Mesodermal cell (in vitro differentiated cells): ENCODE data around the gene ABL1.

ENCODE experiments used
- H3K27ac ChIP-seq: 2 replicates; pipeline ENCODE4 v1.7.0; 2013; ENCODE audit warnings: mild to moderate bottlenecking, low read depth, low read length, moderate library complexity; ENCODE audit not compliant: severe bottlenecking
- H3K36me3 ChIP-seq: 2 replicates; pipeline ENCODE4 v1.7.1; 2013; ENCODE audit warnings: mild to moderate bottlenecking, low read length, moderate library complexity; ENCODE audit not compliant: control insufficient read depth, insufficient read depth
- H3K4me1 ChIP-seq: one replicate; pipeline ENCODE4 v1.7.1; 2013; ENCODE audit warnings: mild to moderate bottlenecking, low read length; ENCODE audit not compliant: insufficient read depth, control insufficient read depth, poor library complexity, severe bottlenecking
- H3K4me3 ChIP-seq: 2 replicates; pipeline ENCODE4 v1.7.0; 2013; ENCODE audit warnings: low read length, control low read depth, mild to moderate bottlenecking; ENCODE audit not compliant: insufficient read depth, poor library complexity, severe bottlenecking; ENCODE audit errors: extremely low read depth
- H3K9me3 ChIP-seq: 2 replicates; pipeline ENCODE4 v1.7.1; 2013; ENCODE audit warnings: mild to moderate bottlenecking, low read length, moderate library complexity; ENCODE audit not compliant: control insufficient read depth
- WGBS, 2 experiments: methylation state at CpG; one replicate each; pipeline ENCODE4 v1.1.5; 2013; ENCODE audit warnings: missing lambda C conversion rate in 2 of 2; ENCODE audit not compliant: insufficient coverage in 2 of 2; 5-methylcytosine and 5-hydroxymethylcytosine counted together

The ABL1 gene

DNA sequence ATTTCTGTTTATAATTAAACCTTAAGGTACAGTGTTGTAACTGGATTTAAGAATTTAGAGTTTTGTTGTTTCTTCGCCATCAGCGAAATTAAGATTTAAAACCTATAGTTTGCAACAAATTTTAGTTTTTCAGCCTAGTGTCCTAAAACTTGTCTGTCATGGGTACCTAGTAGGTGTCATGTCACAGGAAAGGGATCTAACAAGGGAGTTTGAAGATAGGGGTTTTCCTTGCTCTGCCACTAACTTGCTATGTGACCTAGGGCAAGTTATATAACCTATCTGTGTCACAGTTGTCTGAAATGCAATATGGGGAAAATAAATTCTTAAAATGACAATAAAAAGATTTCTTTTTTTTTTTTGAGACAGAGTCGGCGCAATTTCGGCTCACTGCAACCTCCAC, 9.2 kb upstream of the ABL1 start:
- H3K27ac ChIP-seq, result peak overlapping the region; percentile 96
- no peak overlapping the region for H3K4me3 ChIP-seq
- peaks cover 22% of the 10 kb centered on the region for H3K4me1 ChIP-seq
- WGBS, 2 experiments, result 88% methylated on average over 2 of the region's 5 CpGs; no CpG with 5 or more reads in 1 of the 2 experiments
- peaks cover 11% of the 10 kb centered on the region for H3K9me3 ChIP-seq
- H3K36me3 ChIP-seq, result no peaks in the 10 kb centered on the region

GRCh38 chr9:130829762-130830161, 5.3 kb upstream of the ABL1 start:
- no peak overlapping the region for H3K4me3 ChIP-seq
- WGBS, 2 experiments, result no CpG with 5 or more reads among the region's 1 CpG
- peaks cover 10% of the 10 kb centered on the region for H3K4me1 ChIP-seq
- H3K9me3 ChIP-seq, result peaks cover 11% of the 10 kb centered on the region
- H3K36me3 ChIP-seq, result no peaks in the 10 kb centered on the region
- no peak overlapping the region for H3K27ac ChIP-seq

DNA sequence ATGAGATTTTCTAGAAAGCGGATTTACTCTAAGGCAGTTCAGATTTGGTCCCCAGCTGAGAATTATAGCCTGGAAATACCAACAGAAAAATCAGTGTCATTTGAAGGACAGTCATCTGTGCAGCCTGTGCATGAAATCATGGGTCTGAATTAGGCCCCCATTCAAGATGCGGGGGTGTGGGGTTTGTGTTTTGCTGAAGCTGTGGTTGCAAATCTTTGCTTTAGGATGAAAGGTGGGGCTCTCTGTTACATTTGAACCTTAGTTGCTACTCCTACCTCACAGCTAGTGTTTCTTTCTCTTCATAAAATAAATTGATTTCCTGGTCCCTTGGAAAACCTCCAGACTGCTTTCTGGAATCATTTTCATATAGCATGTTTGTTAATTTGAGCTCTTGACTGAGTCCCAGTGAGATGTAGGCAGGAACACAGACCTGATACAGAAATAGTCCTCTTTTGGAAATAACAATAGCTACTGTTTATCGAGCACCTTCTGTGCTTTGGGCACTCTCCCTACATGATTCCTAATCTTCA, 4.8 kb upstream of the ABL1 start:
- Histone ChIP-seq H3K4me3 (no peak overlapping the region), H3K9me3 (peaks cover 11% of the 10 kb centered on the region), H3K4me1 (peaks cover 6% of the 10 kb centered on the region), H3K36me3 (no peaks in the 10 kb centered on the region), H3K27ac (no peak overlapping the region)
- 83 to 91% methylated on average over 1 to 3 of the region's 3 CpGs for WGBS, 2 experiments

GRCh38 chr9:130831077-130831476, 4.0 kb upstream of the ABL1 start:
- H3K27ac ChIP-seq, result no peak overlapping the region
- H3K4me1 ChIP-seq, result peaks cover 6% of the 10 kb centered on the region
- H3K4me3 ChIP-seq, result no peak overlapping the region
- no peaks in the 10 kb centered on the region for H3K36me3 ChIP-seq
- H3K9me3 ChIP-seq, result peaks cover 11% of the 10 kb centered on the region

DNA sequence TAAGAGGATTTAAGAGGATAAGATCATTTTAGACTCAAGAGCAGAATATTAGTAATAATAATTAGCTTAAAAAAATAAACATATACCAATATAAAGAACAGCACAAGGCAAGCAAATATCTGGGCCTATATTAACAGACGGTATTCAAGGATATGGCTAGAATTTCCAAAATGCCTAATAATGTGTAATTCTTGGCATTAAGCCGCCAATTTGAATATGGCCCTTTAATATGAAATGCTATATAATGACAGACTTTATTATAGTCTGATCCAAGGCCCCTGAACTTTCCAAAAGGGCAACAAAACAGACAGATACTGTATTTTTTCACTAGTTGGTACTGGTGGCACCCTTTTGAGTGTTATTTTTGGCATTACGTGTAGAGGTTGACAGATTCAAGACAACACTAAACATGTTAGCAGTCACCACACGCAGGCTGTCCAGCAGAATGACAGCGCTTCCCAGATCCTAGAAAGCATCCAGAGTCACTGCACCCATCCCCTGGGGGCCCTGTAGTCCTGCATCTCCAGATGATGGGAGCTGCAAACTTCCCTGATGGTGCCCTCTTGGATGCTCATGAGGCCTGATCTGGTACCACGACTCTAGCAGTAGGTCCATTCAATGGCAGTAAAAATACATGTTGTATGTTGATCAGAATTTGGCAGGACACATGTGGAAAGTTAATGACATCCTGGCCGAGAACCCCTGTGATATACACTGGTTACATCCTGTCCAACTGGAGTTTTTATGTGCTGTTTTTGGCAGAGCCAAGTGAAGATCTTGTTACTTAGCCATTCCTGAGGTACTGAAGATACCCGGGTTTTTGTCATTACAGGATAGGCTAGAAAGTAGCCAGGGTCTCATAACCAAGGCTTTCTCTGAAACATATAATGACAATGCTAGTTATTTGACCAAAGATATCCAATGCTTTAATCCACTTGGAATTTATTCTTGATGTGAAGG, 1.7 kb upstream of the ABL1 start:
- no peak overlapping the region for H3K27ac ChIP-seq
- no peak overlapping the region for H3K4me3 ChIP-seq
- WGBS, 2 experiments, result 93 to 94% methylated on average over 5 to 6 of the region's 8 CpGs
- no peaks in the 10 kb centered on the region for H3K36me3 ChIP-seq
- H3K9me3 ChIP-seq, result peaks cover 8% of the 10 kb centered on the region
- peaks cover 22% of the 10 kb centered on the region for H3K4me1 ChIP-seq

GRCh38 chr9:130835441-130836298, 616 bp downstream of the ABL1 start:
- H3K9me3 ChIP-seq, result no peaks in the 10 kb centered on the region
- H3K27ac ChIP-seq, result peak overlapping the region; percentile 90
- WGBS, 2 experiments, result 0% methylated on average over 36 to 37 of the region's 44 CpGs
- peaks cover 2% of the 10 kb centered on the region for H3K36me3 ChIP-seq
- H3K4me1 ChIP-seq, result peaks cover 27% of the 10 kb centered on the region
- H3K4me3 ChIP-seq, result peak overlapping the region; percentile 83

- Histone ChIP-seq H3K4me3 (peak overlapping the region; percentile 83), H3K4me1 (peaks cover 27% of the 10 kb centered on the region), H3K9me3 (no peaks in the 10 kb centered on the region), H3K27ac (peak overlapping the region; percentile 65), H3K36me3 (peaks cover 2% of the 10 kb centered on the region)
- 56 to 80% methylated on average over 1 to 2 of the region's 5 CpGs for WGBS, 2 experiments
These were observed 2.0 kb downstream of the ABL1 start for GRCh38 chr9:130837002-130837511.

DNA sequence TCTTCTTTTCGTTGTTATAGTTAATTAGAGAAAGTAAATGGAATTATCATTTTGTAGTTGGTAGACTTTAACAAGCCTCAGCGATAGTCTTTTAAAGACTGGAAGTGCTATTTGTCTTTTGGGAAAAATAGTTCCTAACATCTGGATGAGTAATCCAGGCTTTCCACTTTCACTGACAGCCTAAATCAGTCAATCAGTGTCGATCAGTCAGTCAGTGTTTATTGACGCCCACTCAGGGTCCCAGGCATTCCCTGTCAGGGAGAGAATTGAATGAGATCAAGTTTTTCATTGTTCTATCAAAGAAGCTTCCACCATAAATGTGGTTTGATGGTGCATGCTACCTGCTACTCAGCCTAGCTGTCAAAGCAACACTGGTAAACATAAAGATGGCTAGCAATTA, 2.6 kb downstream of the ABL1 start:
- Histone ChIP-seq H3K27ac (no peak overlapping the region), H3K4me3 (peak overlapping the region; percentile 9), H3K36me3 (peaks cover 2% of the 10 kb centered on the region), H3K9me3 (no peaks in the 10 kb centered on the region), H3K4me1 (peaks cover 33% of the 10 kb centered on the region)
- whole genome bisulfite sequencing, 2 experiments, result 60 to 80% methylated on average over 1 to 2 of the region's 4 CpGs

DNA sequence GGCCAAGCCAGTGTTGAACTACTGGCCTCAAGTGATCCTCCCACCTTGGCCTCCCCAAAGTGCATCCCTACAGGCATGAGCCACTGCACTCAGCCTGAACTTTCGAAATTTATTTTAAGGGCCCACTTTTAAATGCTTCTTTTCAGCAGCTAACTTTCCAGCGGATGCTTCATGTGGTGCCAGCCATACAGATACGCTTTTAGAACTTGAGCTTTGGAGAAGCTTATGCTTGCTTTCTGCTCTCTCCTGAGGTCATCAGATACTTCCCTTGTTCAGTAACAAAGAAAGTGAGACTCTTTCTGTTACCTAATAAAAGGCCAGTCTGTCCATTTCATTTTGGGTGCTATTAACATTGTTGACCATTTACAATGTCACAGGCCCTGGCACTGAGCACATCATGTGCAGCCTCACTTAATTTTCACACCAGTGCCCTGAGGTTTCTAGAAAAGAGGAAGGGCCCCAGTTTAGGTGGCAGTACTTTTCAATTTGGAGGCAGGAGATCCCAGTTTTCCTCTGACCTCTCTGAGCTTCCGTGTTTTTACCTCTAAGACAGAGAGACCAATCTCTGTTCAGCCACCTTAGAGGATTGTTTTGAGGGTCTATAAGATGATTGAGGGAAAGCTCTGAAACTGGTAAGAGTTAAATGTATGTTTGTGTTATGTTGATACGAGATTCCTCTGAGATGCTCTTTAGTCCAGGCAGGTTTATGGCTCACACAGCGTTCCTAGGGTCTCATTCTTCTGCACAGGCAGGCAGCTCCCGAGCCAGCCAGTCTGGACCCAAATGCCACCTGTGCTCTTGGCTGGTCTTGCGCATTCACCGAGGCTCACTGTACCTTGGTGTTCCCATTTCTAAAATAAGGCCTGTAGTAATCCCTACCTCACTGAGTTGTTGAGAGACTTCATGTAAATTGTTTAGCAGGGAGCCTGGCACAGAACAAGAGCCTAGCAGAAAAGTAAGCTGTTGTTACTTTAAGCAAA, 4.4 kb downstream of the ABL1 start:
- WGBS, 2 experiments, result 90 to 95% methylated on average over 6 of the region's 9 CpGs
- no peaks in the 10 kb centered on the region for H3K9me3 ChIP-seq
- H3K36me3 ChIP-seq, result peaks cover 2% of the 10 kb centered on the region
- H3K4me3 ChIP-seq, result no peak overlapping the region
- H3K27ac ChIP-seq, result no peak overlapping the region
- H3K4me1 ChIP-seq, result peaks cover 28% of the 10 kb centered on the region
